Right ventricle myocardium inferior (tissue), 1 donor: ENCODE measurements around the gene BABAM2. TPM values are rescaled to one million over a fixed set of nuclear protein-coding genes. Genes with fewer than 3 reads are reported as not detected.

Experiments
- ATAC-seq: fragments of 200-7000 bp; cut with Tn5 transposase; one replicate; pipeline ENCODE4 v1.9.1; 2020; ENCODE audit warnings: mild to moderate bottlenecking, moderate library complexity
- DNase-seq: peaks from one replicate; pipeline ENCODE4 v3.0.0; 2021; ENCODE audit errors: missing footprints
- intact Hi-C: fragments of 100-400 bp; cut with DNase I; formaldehyde crosslinking; loops from one replicate; pipeline ENCODE4 v1.11.0; 2022
- microRNA-seq: library from miRNA; unstranded; fragments of <30 nt; microRNA quantifications from one replicate; pipeline ENCODE4 v1.2.0, GENCODE V29; 2020
- total RNA-seq: library from RNA; stranded (reverse); fragmentation: NEBNext Ultra II Directional; extraction: Animal tissue kit (Norgen Biotek cat#: 25700); gene quantifications from one replicate; pipeline ENCODE4 v1.2.1, GENCODE V29; 2021
- donor health status: DM: no; HTN: yes; CAD: no; lungs with severe emphysema.

The BABAM2 gene
- total RNA-seq, 1 donor from 2014 or later, result 53.0 TPM

DNA sequence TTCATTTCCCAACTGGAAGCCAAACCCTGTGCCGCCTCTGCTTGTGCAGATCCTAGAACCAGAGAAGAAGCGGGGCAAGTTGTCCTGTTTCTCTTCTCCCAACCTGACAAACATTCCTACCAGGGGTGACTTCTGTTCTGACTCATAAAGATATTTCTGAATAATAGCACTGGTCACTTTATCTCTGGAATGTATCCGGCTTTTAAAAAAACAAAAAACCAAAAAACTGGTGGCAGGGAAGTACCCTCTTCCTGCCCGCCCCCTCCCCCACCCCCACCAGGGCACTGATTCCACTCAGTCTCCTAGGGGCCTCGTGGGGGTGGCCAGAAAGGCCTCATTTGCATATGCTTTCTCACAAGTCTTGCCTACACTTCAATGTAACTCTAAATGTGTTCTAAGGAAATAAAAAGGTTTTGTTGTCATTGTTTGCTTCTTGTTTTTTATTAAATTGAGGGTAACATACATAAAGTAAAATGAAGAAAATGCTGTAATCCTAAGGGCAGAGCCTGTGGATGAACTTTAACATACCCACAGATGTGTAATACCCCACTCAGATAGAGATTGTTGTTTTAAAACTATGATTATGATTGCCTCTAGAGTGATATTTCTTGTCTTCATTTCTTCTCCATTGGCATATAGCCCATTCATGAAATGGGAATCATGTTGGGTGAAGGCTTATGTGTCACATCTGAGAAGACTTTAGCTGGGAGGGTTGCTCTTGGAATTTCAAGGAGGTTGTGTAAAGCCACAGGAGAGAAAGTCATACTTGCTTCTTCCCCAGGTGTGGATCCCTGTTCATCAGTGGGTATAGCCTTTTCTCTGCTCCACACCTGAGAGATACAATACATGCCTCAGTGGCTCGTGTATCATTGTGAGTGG lies 496.8 kb downstream of the BABAM2 start:
- ATAC-seq (no peak), DNase-seq (no peak)
- intact Hi-C loops, result no loop called here

Small RNA genes lying within 50 kb of the gene (microRNA-seq; reads per million reads assigned to microRNA genes)
- not detected for gene MIR4263

Other genes starting within 250 kb of the BABAM2 start
- gene SUPT7L, start 227.1 kb upstream of the BABAM2 start, total RNA-seq, result 26.3 TPM
- gene SLC4A1AP, start 226.8 kb upstream of the BABAM2 start, total RNA-seq, result 20.6 TPM
- 360 TPM for gene MRPL33, start 119.0 kb upstream of the BABAM2 start, total RNA-seq
- gene RBKS, start 342 bp upstream of the BABAM2 start, total RNA-seq, result 4.0 TPM